22Rv1 (cell line): ENCODE results near the gene PDCD5.
"Not testable (repeated sequence)": the region's sequence is repeated elsewhere in the genome, so short reads cannot be mapped to it uniquely, and the experiment has no call there.

Experiments used
- H3K27ac ChIP-seq: fragments of 450-650 bp; 2 replicates; pipeline ENCODE4 v1.5.1; 2017
- CTCF ChIP-seq: fragments of 450-650 bp; IDR thresholded peaks from 2 replicates; pipeline ENCODE4 v1.5.1; 2017; ENCODE audit warnings: mild to moderate bottlenecking
- ZFX ChIP-seq: fragments of 450-650 bp; IDR thresholded peaks from 2 replicates; pipeline ENCODE4 v1.6.1; 2017; ENCODE audit warnings: antibody characterized with exemption, borderline replicate concordance

PDCD5 gene

GRCh38 chr19:32580901-32581704, at the start of gene PDCD5:
Gene PDCD5 (plus strand): TSS chr19:32581190. CDS start chr19:32581262, 72 bp downstream.
- H3K27ac ChIP-seq: peak within 1 kb of the TSS; percentile 66
- no peak for TF ChIP-seq ZFX
- no peak for TF ChIP-seq CTCF

GRCh38 chr19:32532233-32532632, 48.8 kb upstream of the PDCD5 start:
- no peak for TF ChIP-seq CTCF
- TF ChIP-seq ZFX: no peak
- no peak overlapping the region for H3K27ac ChIP-seq

- TF ChIP-seq CTCF (no peak), ZFX (no peak)
- no peak overlapping the region for H3K27ac ChIP-seq
These were observed 43.4 kb upstream of the PDCD5 start for GRCh38 chr19:32537580-32537979.

GRCh38 chr19:32539240-32539916, 41.6 kb upstream of the PDCD5 start:
- H3K27ac ChIP-seq: no peak overlapping the region
- no peak for TF ChIP-seq CTCF
- no peak for TF ChIP-seq ZFX

- no peak overlapping the region for H3K27ac ChIP-seq
- no peak for TF ChIP-seq ZFX
- no peak for TF ChIP-seq CTCF
These were observed 40.4 kb upstream of the PDCD5 start for GRCh38 chr19:32540621-32541020.

GRCh38 chr19:32541376-32541775, 39.6 kb upstream of the PDCD5 start:
- not testable (repeated sequence) for H3K27ac ChIP-seq

GRCh38 chr19:32542477-32543108, 38.4 kb upstream of the PDCD5 start:
- no peak overlapping the region for H3K27ac ChIP-seq
- TF ChIP-seq ZFX: no peak
- no peak for TF ChIP-seq CTCF
